ENCODE measurements around the gene CEP85L.

CEP85L gene

GRCh38 chr6:118659513-118660217 lies 8.3 kb upstream of the CEP85L start:
- TF ChIP-seq MYC (IDR thresholded peaks at IDR 0.05; ENCODE audit: low read depth, low read length) (no peak), MAX (IDR thresholded peaks at IDR 0.05; ENCODE audit: low read depth, low read length) (no peak), POLR2A (IDR thresholded peaks at IDR 0.05; ENCODE audit: extremely low read depth, insufficient read length) (no peak), CTCF (IDR thresholded peaks at IDR 0.05; ENCODE audit: low read depth, low read length) (no peak)
- no peak overlapping the region for H3K4me3 ChIP-seq (ENCODE audit: low read depth, low read length)
- DNase-seq (ENCODE audit: low read depth), result no peak

- no peak for DNase-seq (ENCODE audit: low read depth)
- H3K4me3 ChIP-seq (ENCODE audit: low read depth, low read length), result no peak overlapping the region
- no peak for TF ChIP-seq MYC (IDR thresholded peaks at IDR 0.05; ENCODE audit: low read depth, low read length)
- no peak for TF ChIP-seq MAX (IDR thresholded peaks at IDR 0.05; ENCODE audit: low read depth, low read length)
- no peak for TF ChIP-seq CTCF (IDR thresholded peaks at IDR 0.05; ENCODE audit: low read depth, low read length)
- no peak for TF ChIP-seq POLR2A (IDR thresholded peaks at IDR 0.05; ENCODE audit: extremely low read depth, insufficient read length)
Observed at GRCh38 chr6:118656847-118657451, 5.6 kb upstream of the CEP85L start.

GRCh38 chr6:118652051-118652615 lies 742 bp upstream of the CEP85L start:
- DNase-seq (ENCODE audit: low read depth), result no peak
- peak overlapping the region; percentile 50 for H3K4me3 ChIP-seq (ENCODE audit: low read depth, low read length)
- no peak for TF ChIP-seq POLR2A (IDR thresholded peaks at IDR 0.05; ENCODE audit: extremely low read depth, insufficient read length)
- no peak for TF ChIP-seq MYC (IDR thresholded peaks at IDR 0.05; ENCODE audit: low read depth, low read length)
- no peak for TF ChIP-seq MAX (IDR thresholded peaks at IDR 0.05; ENCODE audit: low read depth, low read length)
- TF ChIP-seq CTCF (IDR thresholded peaks at IDR 0.05; ENCODE audit: low read depth, low read length), result no peak

- DNase-seq (ENCODE audit: low read depth), result peak; percentile 75
- peak overlapping the region; percentile 79 for H3K4me3 ChIP-seq (ENCODE audit: low read depth, low read length)
- TF ChIP-seq POLR2A (IDR thresholded peaks at IDR 0.05; ENCODE audit: extremely low read depth, insufficient read length) (no peak), MYC (IDR thresholded peaks at IDR 0.05; ENCODE audit: low read depth, low read length) (peak; percentile 36; the same call in 1 of the 2 replicates), MAX (IDR thresholded peaks at IDR 0.05; ENCODE audit: low read depth, low read length) (0 out of 2 replicates have a peak, but pooled peaks have one; percentile 7), CTCF (IDR thresholded peaks at IDR 0.05; ENCODE audit: low read depth, low read length) (peak; percentile 2)
Observed at GRCh38 chr6:118650582-118651281, 659 bp downstream of the CEP85L start.

GRCh38 chr6:118649918-118650581 lies 1.3 kb downstream of the CEP85L start:
- peak overlapping the region; percentile 79 for H3K4me3 ChIP-seq (ENCODE audit: low read depth, low read length)
- no peak for TF ChIP-seq CTCF (IDR thresholded peaks at IDR 0.05; ENCODE audit: low read depth, low read length)
- no peak for TF ChIP-seq MYC (IDR thresholded peaks at IDR 0.05; ENCODE audit: low read depth, low read length)
- no peak for TF ChIP-seq MAX (IDR thresholded peaks at IDR 0.05; ENCODE audit: low read depth, low read length)
- no peak for TF ChIP-seq POLR2A (IDR thresholded peaks at IDR 0.05; ENCODE audit: extremely low read depth, insufficient read length)
- peak; percentile 12 for DNase-seq (ENCODE audit: low read depth)
